ENCODE measurements around the gene TBC1D14.

- TF ChIP-seq ZNF565 (CRISPR knock-in tag; conservative IDR thresholded peaks at IDR 0.05; ENCODE audit: low read depth) = no peak
- TF ChIP-seq SNAI2 (CRISPR knock-in tag; IDR thresholded peaks at IDR 0.05) = no peak
- TF ChIP-seq, protein P1, sequence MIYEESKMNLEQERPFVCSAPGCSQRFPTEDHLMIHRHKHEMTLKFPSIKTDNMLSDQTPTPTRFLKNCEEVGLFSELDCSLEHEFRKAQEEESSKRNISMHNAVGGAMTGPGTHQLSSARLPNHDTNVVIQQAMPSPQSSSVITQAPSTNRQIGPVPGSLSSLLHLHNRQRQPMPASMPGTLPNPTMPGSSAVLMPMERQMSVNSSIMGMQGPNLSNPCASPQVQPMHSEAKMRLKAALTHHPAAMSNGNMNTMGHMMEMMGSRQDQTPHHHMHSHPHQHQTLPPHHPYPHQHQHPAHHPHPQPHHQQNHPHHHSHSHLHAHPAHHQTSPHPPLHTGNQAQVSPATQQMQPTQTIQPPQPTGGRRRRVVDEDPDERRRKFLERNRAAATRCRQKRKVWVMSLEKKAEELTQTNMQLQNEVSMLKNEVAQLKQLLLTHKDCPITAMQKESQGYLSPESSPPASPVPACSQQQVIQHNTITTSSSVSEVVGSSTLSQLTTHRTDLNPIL (CRISPR knock-in tag; IDR thresholded peaks at IDR 0.05; ENCODE audit: low read depth) = no peak
- TF ChIP-seq ZFP30 (CRISPR knock-in tag; IDR thresholded peaks at IDR 0.05) = no peak
- TF ChIP-seq, protein P2, sequence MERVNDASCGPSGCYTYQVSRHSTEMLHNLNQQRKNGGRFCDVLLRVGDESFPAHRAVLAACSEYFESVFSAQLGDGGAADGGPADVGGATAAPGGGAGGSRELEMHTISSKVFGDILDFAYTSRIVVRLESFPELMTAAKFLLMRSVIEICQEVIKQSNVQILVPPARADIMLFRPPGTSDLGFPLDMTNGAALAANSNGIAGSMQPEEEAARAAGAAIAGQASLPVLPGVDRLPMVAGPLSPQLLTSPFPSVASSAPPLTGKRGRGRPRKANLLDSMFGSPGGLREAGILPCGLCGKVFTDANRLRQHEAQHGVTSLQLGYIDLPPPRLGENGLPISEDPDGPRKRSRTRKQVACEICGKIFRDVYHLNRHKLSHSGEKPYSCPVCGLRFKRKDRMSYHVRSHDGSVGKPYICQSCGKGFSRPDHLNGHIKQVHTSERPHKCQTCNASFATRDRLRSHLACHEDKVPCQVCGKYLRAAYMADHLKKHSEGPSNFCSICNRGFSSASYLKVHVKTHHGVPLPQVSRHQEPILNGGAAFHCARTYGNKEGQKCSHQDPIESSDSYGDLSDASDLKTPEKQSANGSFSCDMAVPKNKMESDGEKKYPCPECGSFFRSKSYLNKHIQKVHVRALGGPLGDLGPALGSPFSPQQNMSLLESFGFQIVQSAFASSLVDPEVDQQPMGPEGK (CRISPR knock-in tag; IDR thresholded peaks at IDR 0.05; ENCODE audit: borderline replicate concordance) = no peak
- TF ChIP-seq, protein P3, sequence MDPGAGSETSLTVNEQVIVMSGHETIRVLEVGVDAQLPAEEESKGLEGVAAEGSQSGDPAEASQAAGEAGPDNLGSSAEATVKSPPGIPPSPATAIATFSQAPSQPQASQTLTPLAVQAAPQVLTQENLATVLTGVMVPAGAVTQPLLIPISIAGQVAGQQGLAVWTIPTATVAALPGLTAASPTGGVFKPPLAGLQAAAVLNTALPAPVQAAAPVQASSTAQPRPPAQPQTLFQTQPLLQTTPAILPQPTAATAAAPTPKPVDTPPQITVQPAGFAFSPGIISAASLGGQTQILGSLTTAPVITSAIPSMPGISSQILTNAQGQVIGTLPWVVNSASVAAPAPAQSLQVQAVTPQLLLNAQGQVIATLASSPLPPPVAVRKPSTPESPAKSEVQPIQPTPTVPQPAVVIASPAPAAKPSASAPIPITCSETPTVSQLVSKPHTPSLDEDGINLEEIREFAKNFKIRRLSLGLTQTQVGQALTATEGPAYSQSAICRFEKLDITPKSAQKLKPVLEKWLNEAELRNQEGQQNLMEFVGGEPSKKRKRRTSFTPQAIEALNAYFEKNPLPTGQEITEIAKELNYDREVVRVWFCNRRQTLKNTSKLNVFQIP (CRISPR knock-in tag; IDR thresholded peaks at IDR 0.05; ENCODE audit: borderline replicate concordance, low read depth) = no peak
- TF ChIP-seq BACH2 (CRISPR knock-in tag; IDR thresholded peaks at IDR 0.05; ENCODE audit: borderline replicate concordance) = no peak
- no peak for TF ChIP-seq ZFP3 (CRISPR knock-in tag; IDR thresholded peaks at IDR 0.05)
- TF ChIP-seq CSRNP3 (CRISPR knock-in tag; IDR thresholded peaks at IDR 0.05) = no peak
Observed at GRCh38 chr4:7023486-7023885, 113.9 kb downstream of the TBC1D14 start.
